NCI-H2196 (cell line): Measurements from ENCODE around the gene SLC35F3.

Experiments used
- DNase-seq: peaks from one replicate; lab custom pipeline; 2025; ENCODE audit not compliant: unreplicated experiment; lab: John Stamatoyannopoulos, UW

Gene SLC35F3

DNA sequence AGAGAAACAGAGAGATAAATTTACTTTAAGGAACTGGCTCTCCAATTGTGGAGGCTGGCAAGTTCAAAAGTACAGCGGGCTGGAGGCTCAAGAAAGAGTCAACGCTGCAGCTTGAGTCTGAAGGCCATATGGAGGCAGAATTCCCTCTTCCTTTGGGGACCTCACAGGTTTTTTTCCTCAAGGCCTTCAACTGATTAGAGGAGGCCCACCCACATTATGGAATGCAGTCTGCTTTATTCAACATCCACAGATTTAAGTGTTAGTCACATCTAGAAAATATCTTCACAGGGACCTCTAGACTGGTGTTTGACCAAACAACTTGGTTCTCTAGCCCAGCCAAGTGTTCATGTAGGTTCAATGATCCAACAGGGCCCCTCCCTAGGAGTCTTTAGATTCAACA lies 117.8 kb downstream of the SLC35F3 start:
- no peak for DNase-seq

DNA sequence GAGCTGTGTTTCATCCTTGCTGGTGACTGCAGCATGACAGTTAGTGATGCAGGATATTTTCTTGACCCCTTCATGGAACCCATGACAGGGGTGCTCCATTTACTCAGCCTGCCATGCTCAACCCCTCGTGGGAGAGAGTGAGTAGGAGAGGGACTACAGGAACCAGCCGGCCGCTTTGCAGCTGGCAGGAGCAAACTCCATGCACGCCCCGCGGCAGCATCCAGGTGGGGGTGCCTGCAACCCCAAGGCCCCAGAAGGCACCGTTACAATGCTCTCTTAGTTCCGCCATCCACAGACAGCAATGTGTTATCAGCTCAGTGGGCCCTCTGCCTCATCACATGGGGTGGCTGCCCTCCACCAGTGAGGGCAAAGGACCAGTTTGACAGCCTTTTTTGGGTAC lies 135.1 kb downstream of the SLC35F3 start:
- no peak for DNase-seq

- DNase-seq, result no peak
Observed at GRCh38 chr1:234040446-234041317, 136.2 kb downstream of the SLC35F3 start.

- no peak for DNase-seq
Observed at GRCh38 chr1:234044079-234044478, 139.6 kb downstream of the SLC35F3 start.

DNA sequence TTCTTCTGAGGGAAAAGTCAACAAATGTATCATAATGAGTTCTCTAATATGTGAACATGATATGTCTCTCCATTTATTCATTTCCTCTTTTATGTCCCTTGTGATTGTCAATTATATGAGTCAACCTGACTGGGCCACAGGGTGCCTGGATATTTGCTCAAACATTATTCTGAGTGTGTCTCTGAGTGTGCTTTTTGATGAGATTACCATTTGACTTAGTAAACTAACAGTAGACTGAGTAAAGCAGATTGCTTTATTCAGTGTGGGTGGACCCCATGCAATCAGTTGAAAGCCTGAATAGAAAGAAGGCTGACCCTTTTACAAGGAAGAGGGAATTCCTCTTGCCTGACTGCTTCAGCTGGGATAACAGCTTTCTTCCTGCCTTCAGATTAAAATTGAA lies 142.6 kb downstream of the SLC35F3 start:
- no peak for DNase-seq

DNA sequence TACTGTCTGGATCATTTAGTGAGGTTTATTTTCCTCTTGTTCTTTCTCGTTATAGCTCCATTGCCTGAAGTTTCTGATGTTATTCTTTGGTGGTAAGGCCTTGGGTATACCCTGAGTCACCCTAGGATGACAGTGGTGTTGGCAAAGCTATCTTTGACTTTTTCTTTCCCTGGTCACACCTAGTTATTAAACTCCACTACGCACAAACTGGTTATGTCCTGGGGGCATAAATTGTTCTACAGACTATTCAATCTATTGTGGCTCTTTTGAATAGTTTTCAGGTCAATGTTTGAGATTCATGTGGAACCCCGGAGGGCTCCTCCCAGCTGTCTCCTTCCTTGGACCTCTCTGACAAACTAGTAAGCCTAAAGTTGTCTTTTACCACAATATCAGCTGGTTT lies 157.7 kb downstream of the SLC35F3 start:
- no peak for DNase-seq

GRCh38 chr1:234065794-234066447 lies 161.4 kb downstream of the SLC35F3 start:
- DNase-seq, result peak; percentile 35

DNA sequence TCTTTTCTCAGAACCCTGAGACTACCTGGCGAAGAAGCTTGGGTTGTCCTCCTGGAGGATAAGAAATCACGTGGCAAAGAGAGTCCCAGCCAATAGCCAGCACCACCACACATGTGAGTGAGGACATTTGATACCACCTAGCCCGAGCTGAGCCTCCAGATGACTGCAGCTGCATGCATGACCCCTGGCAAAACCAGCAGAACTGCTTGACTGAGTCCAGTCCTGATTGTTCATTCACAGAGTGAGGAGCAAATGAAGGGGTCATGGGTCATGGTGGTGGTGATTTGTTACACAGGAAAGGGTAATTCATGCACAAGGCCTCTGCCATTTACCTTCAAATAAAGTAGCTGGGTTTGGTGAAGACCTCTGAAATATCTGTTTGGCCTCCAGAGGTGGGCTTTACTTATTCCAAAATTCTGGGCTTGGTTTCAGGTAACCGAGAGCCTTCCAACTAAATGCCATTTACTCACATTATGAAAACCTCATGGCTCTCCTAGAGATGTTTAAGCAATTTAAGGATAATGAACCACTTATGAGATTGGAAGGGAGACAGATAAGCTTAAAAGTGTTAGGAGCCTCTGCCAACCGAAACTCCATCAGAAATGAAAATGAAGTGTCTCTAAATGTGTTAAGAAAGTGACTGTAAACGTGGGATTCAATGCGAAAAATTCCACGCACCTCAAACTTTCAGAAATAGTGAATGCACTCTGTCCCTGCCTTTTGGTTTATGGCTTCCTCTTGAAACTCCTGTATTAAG lies 163.3 kb downstream of the SLC35F3 start:
- no peak for DNase-seq

DNA sequence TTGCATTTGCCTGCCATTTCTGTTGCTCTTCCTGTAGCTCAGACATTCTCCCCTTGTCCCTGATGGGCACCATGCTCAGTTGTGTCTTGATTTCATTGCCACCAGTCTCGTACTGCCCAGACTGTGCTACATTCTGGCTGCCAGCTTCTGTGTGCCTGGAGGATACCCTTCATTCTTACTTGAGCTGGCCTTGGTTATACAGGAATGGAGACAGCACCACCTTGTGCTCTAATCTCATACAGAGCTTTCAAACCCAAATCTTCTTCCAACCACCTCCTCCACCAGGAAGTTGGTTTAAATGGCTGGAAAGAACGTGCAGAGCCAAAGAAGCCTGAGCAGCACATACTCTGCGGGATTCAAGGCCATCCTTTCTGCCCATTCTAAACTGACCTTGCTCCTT lies 165.3 kb downstream of the SLC35F3 start:
- no peak for DNase-seq

- DNase-seq, result no peak
Observed at GRCh38 chr1:234072793-234073192, 168.3 kb downstream of the SLC35F3 start.

DNA sequence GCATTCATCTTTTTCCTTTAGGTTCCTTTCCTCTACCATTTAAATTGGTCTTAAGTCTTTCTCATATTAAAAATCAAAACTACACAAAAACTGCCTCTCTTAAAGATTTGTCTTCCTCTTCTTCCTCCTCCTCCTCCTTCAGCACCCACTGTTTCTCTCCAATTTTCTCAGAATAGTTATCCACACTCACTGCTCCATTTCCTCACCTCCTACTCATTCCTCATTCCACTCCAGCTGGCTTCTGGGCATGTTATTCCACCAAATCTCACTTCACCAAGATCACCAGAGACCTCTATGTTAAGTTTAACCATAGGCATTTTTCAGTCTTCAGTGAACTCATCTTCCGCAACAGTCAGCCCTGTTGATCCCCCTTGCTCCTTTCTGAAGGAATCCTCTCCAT lies 173.7 kb downstream of the SLC35F3 start:
- DNase-seq, result no peak

GRCh38 chr1:234079896-234080295 lies 175.4 kb downstream of the SLC35F3 start:
- DNase-seq, result no peak

DNA sequence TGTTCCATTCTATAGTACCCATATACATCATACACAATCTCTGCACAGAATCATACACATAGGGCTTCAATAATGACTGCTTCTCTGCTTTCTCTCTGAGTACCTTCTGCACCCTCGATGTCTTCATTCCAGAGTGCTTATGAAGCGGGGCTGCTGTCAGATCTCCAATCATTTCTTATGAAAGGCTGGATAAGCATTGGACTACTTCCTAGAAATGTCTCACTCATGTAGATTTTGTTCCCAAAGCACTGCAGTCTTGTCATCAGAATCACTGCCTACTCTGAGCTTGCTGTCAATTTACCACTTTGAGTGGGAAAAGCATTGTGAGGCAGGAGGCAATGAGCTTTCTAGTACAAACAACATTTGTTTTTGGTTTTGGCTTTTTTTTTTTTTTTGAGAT lies 179.0 kb downstream of the SLC35F3 start:
- DNase-seq, result no peak

DNA sequence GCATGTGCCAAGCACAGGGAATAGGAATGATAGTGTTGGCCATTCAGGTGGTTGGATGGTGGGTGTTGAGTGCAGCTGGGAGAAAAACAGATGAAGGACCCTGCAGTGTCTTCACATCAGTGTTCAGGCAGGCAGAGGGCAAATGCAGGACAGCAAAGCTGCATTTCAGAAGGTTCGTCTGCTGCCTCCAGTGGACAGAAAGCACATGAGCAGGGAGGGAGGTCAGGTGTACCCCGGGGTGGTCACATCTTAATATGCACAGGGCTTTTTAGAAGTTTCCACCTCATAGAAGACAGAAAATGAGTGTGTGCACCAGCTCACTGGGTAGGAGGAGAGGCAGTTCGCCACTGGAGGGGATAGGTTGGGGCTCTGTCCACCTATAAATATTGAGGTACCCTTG lies 184.9 kb downstream of the SLC35F3 start:
- no peak for DNase-seq

GRCh38 chr1:234090212-234091064 lies 186.0 kb downstream of the SLC35F3 start:
- no peak for DNase-seq

GRCh38 chr1:234091065-234091401 lies 186.6 kb downstream of the SLC35F3 start:
- no peak for DNase-seq

GRCh38 chr1:234091876-234092275 lies 187.4 kb downstream of the SLC35F3 start:
- DNase-seq, result no peak

GRCh38 chr1:234093107-234093506 lies 188.6 kb downstream of the SLC35F3 start:
- no peak for DNase-seq

DNA sequence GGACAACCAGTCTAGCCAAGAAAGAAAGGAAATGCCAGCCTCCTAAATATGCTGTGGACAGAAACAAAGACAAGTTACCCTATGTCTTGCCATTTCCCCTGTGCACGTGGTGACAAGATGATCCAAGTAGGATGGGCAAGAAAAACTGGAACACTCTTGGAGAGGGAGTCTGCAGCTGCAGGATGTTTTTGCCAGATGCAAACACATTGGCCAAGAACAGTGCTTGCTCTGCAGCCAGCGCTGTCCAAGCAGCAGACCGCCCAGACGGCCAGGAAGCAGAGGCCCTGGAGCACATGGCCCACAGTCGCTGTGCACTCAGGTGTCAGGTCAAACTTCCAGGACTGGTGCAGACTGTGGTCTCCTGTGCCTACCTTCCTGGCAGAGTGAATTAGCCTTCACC lies 189.3 kb downstream of the SLC35F3 start:
- DNase-seq, result no peak

DNA sequence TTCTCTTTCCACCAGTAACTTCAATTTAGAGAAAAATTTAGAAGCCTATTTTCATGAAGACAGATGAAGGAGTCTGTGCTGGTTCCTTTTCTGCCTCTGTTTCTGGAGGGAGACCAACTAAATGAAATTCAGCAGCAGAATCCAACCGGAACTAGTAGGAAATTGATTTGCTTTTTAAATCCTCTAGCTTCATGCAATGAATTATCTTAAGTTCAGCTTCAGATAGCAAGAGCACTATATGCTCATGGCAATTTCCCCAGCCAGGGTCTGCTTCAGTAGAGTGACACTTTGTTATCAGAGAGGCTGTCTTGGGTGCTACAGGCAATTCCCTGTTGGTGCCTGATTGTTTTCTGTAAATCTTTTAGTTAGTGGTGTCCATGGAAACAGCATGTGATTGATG lies 189.7 kb downstream of the SLC35F3 start:
- no peak for DNase-seq

- DNase-seq, result no peak
Observed at GRCh38 chr1:234096161-234096770, 191.8 kb downstream of the SLC35F3 start.
